ENCODE data around the gene CXCL9.
"Not testable (repeated sequence)": the region's sequence is repeated elsewhere in the genome, so short reads cannot be mapped to it uniquely, and the experiment has no call there.

The CXCL9 gene

GRCh38 chr4:76011700-76012387 lies 4.5 kb upstream of the CXCL9 start:
- no peak for DNase-seq

DNA sequence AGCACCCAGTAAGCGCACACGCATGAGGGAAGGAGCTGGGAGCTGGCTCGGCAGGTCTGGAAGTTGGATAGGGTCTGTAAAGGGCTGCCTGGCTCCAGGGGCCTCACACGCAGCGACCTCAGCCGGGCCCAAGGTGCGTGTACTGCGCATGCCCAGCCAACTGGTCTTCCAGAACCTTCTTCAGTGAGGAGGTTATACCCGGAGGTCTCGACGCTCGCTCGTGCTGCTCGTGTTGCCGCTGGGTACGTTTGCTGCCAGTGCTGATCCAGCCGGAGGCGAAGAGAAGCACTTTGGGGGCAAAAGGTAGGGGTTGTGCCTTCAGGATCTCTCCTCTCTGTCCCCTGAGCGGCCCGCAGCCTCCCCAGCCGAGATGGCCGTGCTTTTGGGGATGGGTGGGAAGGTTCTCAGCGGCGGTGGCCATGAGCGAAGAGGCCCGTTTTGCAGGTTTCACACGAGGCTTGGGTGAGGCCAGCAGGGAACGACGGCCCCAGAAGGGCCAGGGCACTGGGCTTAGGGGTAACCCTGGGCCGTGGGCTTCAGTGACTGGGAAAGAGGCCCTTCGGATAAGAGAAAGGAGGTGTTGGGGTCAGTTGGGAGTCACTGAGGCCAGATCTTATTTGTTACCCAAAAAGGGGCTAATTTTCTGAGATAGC lies 3.8 kb upstream of the CXCL9 start:
- no peak for DNase-seq

GRCh38 chr4:76010576-76010975 lies 3.3 kb upstream of the CXCL9 start:
- no peak for DNase-seq

DNA sequence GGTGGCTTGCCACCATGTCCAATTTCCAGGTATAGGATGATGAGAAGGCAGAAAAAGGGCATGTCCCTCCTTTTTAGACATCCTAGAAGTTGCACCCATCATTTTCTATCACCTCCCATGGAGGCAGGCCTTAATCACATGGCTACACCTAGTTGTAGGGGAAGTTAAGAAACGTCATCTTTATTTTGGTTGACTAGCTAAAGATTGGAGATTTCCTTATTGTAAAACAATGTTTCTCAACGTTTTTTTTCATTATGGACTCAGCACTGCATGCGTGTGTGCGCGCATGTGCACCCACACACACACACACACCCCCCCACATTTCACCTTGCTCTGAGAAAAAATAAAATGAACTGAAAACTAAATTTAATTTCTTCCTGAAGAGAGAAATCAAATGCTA lies 2.0 kb upstream of the CXCL9 start:
- no peak for DNase-seq

DNA sequence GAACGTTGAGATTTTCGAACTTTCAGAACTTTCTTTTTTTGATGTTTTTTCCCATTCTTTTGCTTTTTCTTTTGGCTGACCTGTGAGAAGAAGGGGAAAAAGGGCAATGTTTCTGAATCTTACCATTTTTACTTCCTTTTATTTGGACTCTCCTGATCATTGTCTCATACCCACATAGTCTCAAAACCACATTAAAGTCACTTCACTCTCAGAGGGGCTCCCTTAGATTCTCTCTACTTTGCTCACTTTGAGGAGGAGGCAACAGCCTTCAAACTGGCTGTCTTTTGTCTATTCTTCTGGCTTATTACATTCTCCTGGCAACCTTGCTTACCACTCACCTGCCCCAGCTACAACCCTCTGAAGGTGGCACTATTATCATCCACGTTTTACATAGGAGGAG lies 3.7 kb downstream of the CXCL9 start:
- DNase-seq = no peak

GRCh38 chr4:76003035-76003434 lies 4.3 kb downstream of the CXCL9 start:
- DNase-seq = no peak

DNA sequence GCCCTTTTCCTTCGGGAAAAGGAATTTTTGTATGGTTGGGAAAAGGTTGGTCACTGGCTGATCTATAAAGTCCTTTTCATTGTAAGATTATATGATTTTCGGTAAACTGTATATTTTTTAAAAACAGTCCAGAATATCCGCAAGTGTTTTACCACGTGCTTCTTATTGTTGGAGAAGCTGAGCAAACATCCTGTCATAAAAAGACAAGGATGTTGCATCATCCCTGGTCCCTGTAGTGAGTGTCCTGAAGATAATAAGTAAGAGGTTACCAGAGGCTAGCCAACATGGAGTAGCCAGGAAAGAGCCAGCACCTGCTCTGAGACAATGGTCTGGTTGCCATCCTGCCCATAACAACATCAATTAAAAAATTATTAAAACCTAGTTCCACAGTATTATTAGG lies 5.1 kb downstream of the CXCL9 start:
- DNase-seq = peak; percentile 30

DNA sequence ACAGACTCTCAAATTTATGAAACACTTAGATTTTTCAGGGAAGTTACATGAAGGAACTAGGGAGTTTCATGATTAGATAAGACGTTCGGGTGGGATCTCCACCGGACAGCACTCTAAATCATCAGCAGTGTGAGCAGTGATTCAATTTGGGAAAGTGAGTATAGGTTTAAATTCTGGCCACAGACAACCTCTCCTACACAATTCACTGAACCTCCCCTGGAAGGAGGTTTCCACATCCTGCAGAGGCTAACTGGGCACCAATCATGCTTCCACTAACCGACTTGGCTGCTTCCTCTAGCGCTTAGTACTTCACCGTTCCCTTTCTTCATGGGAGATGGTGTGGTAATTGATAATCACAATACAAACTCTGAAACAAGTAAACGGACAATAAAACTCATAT lies 5.6 kb downstream of the CXCL9 start:
- DNase-seq = no peak

- no peak for DNase-seq
Measured at GRCh38 chr4:76000279-76000678, 7.0 kb downstream of the CXCL9 start.

GRCh38 chr4:75998525-75999147 lies 8.7 kb downstream of the CXCL9 start:
- DNase-seq = not testable (repeated sequence)

DNA sequence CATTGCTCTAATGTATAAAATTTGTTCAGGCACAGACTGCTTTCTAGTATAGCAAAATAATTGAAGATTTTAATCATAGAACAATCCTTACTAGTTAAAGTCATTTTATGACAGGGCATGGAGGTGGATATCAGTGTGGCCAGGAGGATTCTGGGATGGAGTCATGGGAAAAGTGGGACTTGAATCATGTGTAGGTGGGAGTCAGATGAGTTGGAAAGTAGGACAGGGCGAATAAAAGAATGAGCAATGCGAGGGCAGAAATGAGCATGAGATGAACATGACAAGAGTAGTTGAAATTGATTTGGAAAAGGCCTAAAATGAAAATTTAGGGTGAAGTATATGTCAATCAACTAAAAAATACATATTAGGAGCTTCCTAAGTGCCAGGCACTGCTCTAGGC lies 9.4 kb downstream of the CXCL9 start:
- DNase-seq = no peak

- no peak for DNase-seq
Measured at GRCh38 chr4:75997081-75997480, 10.2 kb downstream of the CXCL9 start.

- peak; percentile 47 for DNase-seq
Measured at GRCh38 chr4:75995727-75996126, 11.6 kb downstream of the CXCL9 start.

DNA sequence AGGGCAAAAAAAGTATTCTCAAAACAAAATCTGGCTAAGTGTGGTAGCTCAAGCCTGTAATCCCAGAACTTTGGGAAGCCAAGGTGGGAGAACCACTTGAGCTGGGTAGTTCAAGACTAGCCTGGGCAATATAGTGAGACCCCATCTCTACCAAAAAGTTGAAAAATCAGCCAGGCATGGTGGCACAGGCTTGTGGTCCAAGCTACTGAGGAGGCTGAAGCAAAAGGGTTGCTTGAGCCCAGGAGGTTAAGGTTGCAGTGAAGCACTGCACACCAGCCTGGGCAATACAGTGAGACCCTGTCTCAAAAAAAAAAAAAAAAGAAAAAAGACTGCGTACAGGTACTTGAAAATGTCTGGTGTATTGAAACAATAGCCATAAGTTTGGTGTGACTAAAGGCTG lies 14.8 kb downstream of the CXCL9 start:
- no peak for DNase-seq

DNA sequence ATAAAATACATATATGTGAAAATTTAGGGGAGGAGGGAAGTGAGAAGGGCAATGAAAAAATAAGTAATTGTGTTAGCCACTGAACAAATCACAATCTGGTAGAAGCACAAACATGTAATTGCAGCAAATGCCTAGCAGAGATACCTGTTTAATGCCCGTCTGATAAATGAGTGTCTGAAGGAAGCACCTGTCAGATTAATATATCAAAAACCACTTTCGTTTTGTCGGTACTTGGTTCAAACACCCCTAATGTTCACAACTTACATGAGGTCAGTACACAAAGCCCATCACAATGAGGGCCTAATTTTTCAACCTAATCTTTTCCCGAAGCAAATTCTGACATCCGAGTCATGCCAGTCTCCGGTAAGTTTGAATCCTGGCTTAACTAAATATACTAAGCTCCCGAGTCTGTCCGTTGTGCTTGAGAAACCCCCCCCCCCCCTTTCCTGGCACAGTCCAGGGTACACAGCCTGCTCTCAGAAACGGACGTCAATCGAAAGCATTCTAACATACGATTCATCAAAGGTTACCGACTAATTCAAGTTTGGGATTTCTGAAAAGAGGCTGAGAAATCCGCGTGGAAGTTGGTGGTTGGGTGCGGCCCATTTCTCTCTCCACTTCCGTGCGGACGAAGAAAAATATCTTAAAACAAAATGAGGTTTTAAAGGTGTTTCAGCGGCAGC lies 17.3 kb downstream of the CXCL9 start:
- DNase-seq = no peak

DNA sequence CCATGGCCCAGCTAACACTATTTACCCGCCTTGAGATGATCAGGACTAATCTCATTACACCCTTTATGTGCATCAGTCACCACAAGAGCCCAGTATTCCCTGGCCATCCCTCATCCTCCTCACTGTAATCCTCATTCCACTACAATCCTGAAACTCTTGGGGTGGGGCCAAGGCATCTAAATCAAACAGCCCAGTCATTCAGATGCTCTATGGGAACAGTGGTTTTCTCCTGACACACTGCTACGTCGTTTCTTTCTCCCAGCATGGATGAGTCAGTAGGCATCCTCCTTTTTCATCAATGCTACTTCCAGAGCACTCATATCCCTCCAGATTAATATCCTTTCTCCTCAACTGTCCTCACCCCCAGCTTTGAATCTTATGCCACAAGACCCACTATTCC lies 22.2 kb downstream of the CXCL9 start:
- no peak for DNase-seq

DNA sequence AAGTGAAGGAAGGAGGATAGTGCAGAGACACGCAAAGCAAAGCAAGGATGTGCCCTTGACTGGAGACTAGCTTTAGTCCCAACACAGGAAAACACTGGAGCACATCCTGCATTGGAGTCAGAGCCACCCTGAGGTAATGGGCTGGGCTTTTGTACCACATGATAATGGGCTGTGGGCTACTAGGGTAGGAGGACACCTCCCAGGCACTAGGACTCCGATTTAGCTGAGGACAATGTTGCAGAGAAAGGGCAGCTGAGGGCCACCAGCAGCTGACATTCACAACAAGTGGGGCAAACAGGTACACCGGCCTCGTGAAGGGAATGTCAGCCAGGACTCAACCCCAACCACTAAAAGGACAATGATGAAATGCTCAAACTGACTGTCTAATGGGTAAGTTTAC lies 26.7 kb downstream of the CXCL9 start:
- DNase-seq = no peak

GRCh38 chr4:75976177-75976576 lies 31.1 kb downstream of the CXCL9 start:
- DNase-seq = no peak

DNA sequence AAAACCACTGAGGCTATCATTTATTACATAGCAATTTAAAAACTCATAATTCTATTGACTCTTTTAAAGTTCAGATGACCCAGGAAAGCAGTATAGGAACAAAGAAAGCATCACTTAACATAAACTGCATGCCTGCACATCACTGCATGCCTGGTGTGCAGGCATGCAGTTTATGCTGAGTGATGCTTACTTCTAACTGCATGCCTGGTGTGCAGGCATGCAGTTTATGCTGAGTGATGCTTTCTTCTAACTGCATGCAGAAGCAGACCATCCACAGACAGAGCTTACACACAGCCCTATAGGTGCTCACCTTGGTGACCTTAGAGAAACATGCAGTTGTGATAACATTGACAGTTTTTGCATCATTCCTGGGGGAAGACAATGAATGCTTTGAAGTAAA lies 33.5 kb downstream of the CXCL9 start:
- DNase-seq = no peak

GRCh38 chr4:75968084-75968483 lies 39.2 kb downstream of the CXCL9 start:
- no peak for DNase-seq

GRCh38 chr4:75963558-75963957 lies 43.8 kb downstream of the CXCL9 start:
- DNase-seq = no peak

DNA sequence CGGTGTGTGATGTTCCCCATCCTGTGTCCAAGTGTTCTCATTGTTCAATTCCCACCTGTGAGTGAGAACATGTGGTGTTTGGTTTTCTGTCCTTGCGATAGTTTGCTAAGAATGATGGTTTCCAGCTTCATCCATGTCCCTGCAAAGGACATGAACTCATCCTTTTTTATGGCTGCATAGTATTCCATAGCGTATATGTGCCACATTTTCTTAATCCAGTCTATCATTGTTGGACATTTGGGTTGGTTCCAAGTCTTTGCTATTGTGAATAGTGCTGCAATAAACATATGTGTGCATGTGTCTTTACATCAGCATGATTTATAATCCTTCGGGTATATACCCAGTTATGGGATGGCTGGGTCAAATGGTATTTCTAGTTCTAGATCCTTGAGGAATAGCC lies 45.2 kb downstream of the CXCL9 start:
- not testable (repeated sequence) for DNase-seq

DNA sequence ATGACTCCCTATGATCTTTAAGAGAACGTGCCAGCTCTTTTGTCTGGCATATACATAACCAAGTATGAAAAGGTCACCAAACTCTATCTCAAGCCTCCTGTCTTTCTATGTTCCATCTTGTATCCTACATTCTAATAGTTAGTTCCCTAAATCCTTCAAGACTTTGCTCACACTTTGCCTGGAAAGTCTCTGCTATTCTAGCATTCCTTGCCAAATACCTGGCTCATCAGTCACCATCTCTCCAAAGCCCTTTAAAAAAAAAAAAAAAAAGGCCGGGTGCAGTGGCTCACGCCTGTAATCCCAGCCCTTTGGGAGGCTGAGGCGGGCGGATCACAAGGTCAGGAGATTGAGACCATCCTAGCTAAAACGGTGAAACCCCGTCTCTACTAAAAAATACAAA lies 48.8 kb downstream of the CXCL9 start:
- not testable (repeated sequence) for DNase-seq

DNA sequence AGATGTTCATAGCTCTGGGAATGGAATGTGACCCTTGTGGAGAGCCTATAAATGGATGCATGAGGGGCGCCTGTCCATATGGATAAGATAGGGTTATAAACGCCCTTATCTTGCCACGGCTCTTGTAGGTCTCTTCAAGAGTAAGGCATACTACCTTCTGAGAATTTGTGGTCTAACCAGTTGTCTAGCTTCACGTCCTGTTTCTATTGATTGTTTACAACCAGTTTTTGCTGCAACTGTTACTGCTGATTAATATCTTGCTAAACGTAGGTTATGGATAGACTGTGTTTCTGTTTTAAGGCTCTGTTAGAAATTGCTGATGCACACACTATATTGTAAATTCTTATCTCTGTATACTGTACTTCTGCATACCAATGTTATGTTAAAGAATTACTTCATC lies 52.5 kb downstream of the CXCL9 start:
- DNase-seq = not testable (repeated sequence)
